Measurements from ENCODE around the gene TC2N. TPM values are rescaled to one million over a fixed set of nuclear protein-coding genes. Genes with fewer than 3 reads are reported as not detected.

TC2N gene
- polyA plus RNA-seq, 1 experiment, result 0.10 TPM

DNA sequence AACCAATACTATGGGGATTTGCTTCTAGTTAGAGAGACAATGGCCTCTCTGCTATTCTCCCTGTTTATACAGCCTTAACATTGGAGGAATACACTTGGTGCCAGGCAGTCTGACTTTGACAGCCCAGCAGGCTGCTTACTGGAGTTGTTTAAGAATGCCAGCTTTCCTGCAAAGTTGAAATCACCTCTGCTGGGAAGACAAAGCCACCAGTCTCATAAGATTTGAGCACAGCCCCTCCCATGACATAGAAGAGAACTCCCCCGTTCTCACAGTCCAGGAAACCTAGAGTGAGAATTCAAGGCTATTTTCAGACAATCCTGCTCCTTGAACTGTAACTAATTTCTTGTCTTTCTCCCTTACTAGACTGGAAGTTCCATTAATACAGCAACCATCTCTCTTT lies 114.4 kb downstream of the TC2N start:
- ChIA-PET CTCF (no interaction called here), POLR2A (no interaction called here)
- H3K4me3 ChIP-seq (ENCODE audit: low read depth, low read length), result no peak overlapping the region
- no peak overlapping the region for H3K27ac ChIP-seq (ENCODE audit: low read depth, low read length)
- DNase-seq (ENCODE audit: low read depth, low spot score), result no peak
- H3K9me3 ChIP-seq (ENCODE audit: control insufficient read depth, insufficient read depth, low read length), result no peaks in the 10 kb centered on the region
- H3K27me3 ChIP-seq (ENCODE audit: control insufficient read depth, insufficient read depth, low read length), result no peaks in the 10 kb centered on the region
- TF ChIP-seq, protein P1, sequence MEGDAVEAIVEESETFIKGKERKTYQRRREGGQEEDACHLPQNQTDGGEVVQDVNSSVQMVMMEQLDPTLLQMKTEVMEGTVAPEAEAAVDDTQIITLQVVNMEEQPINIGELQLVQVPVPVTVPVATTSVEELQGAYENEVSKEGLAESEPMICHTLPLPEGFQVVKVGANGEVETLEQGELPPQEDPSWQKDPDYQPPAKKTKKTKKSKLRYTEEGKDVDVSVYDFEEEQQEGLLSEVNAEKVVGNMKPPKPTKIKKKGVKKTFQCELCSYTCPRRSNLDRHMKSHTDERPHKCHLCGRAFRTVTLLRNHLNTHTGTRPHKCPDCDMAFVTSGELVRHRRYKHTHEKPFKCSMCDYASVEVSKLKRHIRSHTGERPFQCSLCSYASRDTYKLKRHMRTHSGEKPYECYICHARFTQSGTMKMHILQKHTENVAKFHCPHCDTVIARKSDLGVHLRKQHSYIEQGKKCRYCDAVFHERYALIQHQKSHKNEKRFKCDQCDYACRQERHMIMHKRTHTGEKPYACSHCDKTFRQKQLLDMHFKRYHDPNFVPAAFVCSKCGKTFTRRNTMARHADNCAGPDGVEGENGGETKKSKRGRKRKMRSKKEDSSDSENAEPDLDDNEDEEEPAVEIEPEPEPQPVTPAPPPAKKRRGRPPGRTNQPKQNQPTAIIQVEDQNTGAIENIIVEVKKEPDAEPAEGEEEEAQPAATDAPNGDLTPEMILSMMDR (IDR thresholded peaks at IDR 0.05; ENCODE audit: low read depth, low read length), result no peak

DNA sequence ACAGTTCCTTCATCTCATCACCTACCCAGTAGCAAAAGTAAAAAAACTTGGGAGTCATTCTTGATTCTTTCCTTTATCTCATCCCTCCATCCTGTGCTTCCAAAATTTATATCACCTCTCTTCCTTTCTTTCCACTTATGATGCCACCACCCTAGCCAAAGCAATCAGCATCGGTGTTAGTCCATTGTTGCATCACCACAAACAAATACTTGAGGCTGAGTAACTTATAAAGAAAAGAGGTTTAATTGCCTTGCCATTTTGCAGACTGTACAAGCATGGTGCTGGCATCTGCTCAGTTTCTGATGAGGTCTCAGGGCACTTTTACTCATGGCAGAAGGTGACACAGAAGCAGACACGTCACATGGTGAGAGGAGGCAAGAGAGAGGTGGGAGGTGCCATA lies 115.6 kb downstream of the TC2N start:
- Histone ChIP-seq H3K4me3 (ENCODE audit: low read depth, low read length) (no peak overlapping the region), H3K27ac (ENCODE audit: low read depth, low read length) (no peak overlapping the region), H3K9me3 (ENCODE audit: control insufficient read depth, insufficient read depth, low read length) (no peaks in the 10 kb centered on the region), H3K27me3 (ENCODE audit: control insufficient read depth, insufficient read depth, low read length) (no peaks in the 10 kb centered on the region)
- TF ChIP-seq, protein P1 (IDR thresholded peaks at IDR 0.05; ENCODE audit: low read depth, low read length), result no peak
- ChIA-PET POLR2A (no interaction called here), CTCF (no interaction called here)
- DNase-seq (ENCODE audit: low read depth, low spot score), result no peak

DNA sequence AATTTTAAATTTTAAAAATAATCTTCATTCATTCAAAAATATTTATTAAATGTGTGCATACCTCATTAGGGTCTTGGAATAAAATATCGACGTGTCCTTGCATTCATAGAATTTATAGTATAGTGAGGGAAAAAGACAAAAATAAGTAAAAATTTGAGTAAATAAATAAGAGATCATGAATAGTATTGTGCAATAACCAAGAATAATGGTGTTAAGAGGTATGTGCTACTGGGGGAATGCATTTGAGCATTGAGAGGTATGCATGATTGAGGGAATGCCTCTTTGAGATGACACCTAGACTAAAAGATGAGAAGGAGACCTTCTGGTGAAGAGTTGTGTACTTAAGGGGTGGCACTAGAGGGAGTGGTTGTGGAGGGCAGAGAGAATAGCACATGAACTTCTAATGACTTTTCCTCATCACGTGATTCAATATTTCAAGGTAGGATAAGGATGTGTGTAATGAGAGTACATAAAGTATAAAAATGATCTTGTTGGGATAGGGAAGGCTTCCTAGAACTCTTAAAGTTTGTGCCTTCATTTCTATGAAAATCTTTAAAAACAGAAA lies 116.6 kb downstream of the TC2N start:
- no peak overlapping the region for H3K4me3 ChIP-seq (ENCODE audit: low read depth, low read length)
- no peaks in the 10 kb centered on the region for H3K9me3 ChIP-seq (ENCODE audit: control insufficient read depth, insufficient read depth, low read length)
- H3K27me3 ChIP-seq (ENCODE audit: control insufficient read depth, insufficient read depth, low read length), result no peaks in the 10 kb centered on the region
- no peak for DNase-seq (ENCODE audit: low read depth, low spot score)
- POLR2A ChIA-PET, result no interaction called here
- TF ChIP-seq, protein P1 (IDR thresholded peaks at IDR 0.05; ENCODE audit: low read depth, low read length), result no peak
- no peak overlapping the region for H3K27ac ChIP-seq (ENCODE audit: low read depth, low read length)
- CTCF ChIA-PET, result no interaction called here

DNA sequence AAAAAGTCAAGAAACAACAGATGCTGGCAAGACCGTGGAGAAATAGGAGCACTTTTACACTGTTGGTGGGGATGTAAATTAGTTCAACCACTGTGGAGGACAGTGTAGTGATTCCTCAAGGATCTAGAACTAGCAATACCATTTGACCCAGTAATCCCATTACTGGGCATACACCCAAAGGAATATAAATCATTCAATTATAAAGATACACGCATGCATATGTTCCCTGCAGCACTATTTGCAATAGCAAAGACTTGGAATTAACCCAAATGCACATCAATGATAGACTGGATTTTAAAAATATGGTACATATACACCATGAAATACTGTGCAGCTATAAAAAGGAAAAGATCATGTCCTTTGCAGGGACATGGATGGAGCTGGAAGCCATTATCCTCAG lies 117.5 kb downstream of the TC2N start:
- Histone ChIP-seq H3K27me3 (ENCODE audit: control insufficient read depth, insufficient read depth, low read length) (no peaks in the 10 kb centered on the region), H3K27ac (ENCODE audit: low read depth, low read length) (no peak overlapping the region), H3K4me3 (ENCODE audit: low read depth, low read length) (no peak overlapping the region), H3K9me3 (ENCODE audit: control insufficient read depth, insufficient read depth, low read length) (no peaks in the 10 kb centered on the region)
- TF ChIP-seq, protein P1 (IDR thresholded peaks at IDR 0.05; ENCODE audit: low read depth, low read length), result no peak
- no peak for DNase-seq (ENCODE audit: low read depth, low spot score)
- CTCF ChIA-PET, result no interaction called here
- POLR2A ChIA-PET, result no interaction called here

DNA sequence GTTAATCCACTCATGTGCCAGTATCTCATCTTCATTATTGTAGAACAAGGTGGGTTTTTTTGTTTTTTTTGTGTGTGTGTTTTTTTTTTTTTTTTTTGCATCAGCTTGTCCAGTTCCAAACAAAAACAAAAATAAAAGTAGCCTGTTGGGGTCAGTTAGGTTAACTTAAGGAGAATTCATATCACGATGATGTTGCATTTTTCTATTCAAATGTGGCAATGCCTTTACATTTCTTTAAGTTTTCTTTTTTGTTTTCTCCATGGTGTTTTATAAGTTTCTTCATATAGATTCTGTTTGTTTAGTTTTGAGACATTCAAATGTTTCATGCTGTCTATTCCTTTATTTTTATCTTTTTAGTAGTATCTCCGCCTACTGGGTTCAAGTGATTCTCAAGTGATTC lies 119.3 kb downstream of the TC2N start:
- DNase-seq (ENCODE audit: low read depth, low spot score), result no peak
- TF ChIP-seq, protein P1 (IDR thresholded peaks at IDR 0.05; ENCODE audit: low read depth, low read length), result no peak
- H3K4me3 ChIP-seq (ENCODE audit: low read depth, low read length), result no peak overlapping the region
- H3K27ac ChIP-seq (ENCODE audit: low read depth, low read length), result no peak overlapping the region
- H3K9me3 ChIP-seq (ENCODE audit: control insufficient read depth, insufficient read depth, low read length), result no peaks in the 10 kb centered on the region
- H3K27me3 ChIP-seq (ENCODE audit: control insufficient read depth, insufficient read depth, low read length), result no peaks in the 10 kb centered on the region
- CTCF ChIA-PET, result no interaction called here
- POLR2A ChIA-PET, result no interaction called here

Measured in AG04450 (cell line).